Neural crest cell (in vitro differentiated cells): ENCODE measurements around the gene PMEPA1. TPM values are rescaled to one million over a fixed set of nuclear protein-coding genes. Genes with fewer than 3 reads are reported as not detected.

Experiments used
- DNase-seq: peaks from one replicate; pipeline ENCODE4 v3.0.0; 2021; ENCODE audit warnings: low read depth, mixed read lengths, low spot score
- H3K27ac Mint-ChIP-seq: one replicate; pipeline ENCODE4 v1.8.0; 2021; ENCODE audit warnings: mild to moderate bottlenecking, mixed read lengths; ENCODE audit not compliant: unreplicated experiment
- H3K27me3 Mint-ChIP-seq: 2 replicates; pipeline ENCODE4 v1.8.0; 2021; ENCODE audit warnings: low read depth, mild to moderate bottlenecking, mixed read lengths
- H3K36me3 Mint-ChIP-seq: 2 replicates; pipeline ENCODE4 v1.8.0; 2021; ENCODE audit warnings: low read depth, mild to moderate bottlenecking, mixed read lengths
- H3K4me1 Mint-ChIP-seq: 2 replicates; pipeline ENCODE4 v1.8.0; 2021; ENCODE audit warnings: mixed read lengths
- H3K4me3 Mint-ChIP-seq: one replicate; pipeline ENCODE4 v1.8.0; 2021; ENCODE audit warnings: mild to moderate bottlenecking, mixed read lengths
- H3K9me3 Mint-ChIP-seq: 2 replicates; pipeline ENCODE4 v1.8.0; 2021; ENCODE audit warnings: mixed read lengths
- total RNA-seq: library from RNA; stranded (reverse); gene quantifications from 2 replicates; pipeline ENCODE4 v1.2.1, GENCODE V29; 2021
- TF ChIP-seq, protein P1 (sequence below): fragments of 200-600 bp; sonication (generic); conservative IDR thresholded peaks from 2 replicates; pipeline ENCODE4 v1.5.0; 2021; ENCODE audit warnings: antibody characterized with exemption, mild to moderate bottlenecking

The PMEPA1 gene
- total RNA-seq, 1 donor from 2014 or later, result 3.2 TPM

DNA sequence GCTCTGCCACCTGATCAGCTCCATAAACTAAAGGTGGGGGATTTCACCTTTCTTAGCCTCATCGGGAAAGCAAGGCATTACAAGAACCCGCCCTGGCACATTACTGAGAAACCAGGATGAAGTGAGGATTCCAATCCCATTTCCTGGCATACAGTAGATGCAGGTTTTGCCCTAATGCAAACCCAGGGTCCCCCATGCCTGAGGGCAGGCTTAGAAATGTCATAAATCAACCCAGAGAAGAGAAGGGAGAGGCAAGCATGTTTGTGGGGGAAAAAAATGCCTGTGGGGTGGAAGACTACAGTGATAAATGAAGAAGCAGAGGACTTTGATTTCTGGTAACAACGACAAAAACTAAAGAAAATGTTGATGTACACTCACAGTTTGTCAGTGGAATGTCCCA is 18.0 kb upstream of the PMEPA1 start:
- no peaks in the 10 kb centered on the region for H3K9me3 Mint-ChIP-seq
- TF ChIP-seq, protein P1, sequence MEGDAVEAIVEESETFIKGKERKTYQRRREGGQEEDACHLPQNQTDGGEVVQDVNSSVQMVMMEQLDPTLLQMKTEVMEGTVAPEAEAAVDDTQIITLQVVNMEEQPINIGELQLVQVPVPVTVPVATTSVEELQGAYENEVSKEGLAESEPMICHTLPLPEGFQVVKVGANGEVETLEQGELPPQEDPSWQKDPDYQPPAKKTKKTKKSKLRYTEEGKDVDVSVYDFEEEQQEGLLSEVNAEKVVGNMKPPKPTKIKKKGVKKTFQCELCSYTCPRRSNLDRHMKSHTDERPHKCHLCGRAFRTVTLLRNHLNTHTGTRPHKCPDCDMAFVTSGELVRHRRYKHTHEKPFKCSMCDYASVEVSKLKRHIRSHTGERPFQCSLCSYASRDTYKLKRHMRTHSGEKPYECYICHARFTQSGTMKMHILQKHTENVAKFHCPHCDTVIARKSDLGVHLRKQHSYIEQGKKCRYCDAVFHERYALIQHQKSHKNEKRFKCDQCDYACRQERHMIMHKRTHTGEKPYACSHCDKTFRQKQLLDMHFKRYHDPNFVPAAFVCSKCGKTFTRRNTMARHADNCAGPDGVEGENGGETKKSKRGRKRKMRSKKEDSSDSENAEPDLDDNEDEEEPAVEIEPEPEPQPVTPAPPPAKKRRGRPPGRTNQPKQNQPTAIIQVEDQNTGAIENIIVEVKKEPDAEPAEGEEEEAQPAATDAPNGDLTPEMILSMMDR, result no peak
- H3K4me3 Mint-ChIP-seq, result no peak overlapping the region

DNA sequence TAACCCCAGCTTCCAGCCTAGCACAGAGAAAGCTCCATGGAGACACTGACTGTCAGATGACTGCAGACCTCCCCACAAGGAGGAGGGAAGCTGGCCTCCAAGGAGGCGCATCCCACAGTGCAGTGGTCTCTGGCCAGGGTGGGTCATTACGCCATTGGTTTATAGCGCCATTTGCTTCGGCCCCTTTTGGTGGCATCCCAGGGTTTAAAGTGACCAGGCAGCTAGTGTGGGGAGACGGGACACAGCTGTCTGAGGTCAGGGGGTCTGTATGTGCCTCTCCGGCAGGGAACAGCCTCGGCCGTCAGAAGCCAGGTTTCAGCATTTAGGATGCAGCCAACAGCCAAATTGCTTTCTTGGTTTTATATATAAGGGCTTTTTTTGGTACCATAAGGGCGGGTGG is 15.8 kb upstream of the PMEPA1 start:
- H3K9me3 Mint-ChIP-seq, result no peaks in the 10 kb centered on the region
- no peaks in the 10 kb centered on the region for H3K36me3 Mint-ChIP-seq
- no peak for DNase-seq
- no peak overlapping the region for H3K4me3 Mint-ChIP-seq
- peaks cover 10% of the 10 kb centered on the region for H3K4me1 Mint-ChIP-seq
- TF ChIP-seq, protein P1, result no peak
- H3K27ac Mint-ChIP-seq, result peak overlapping the region; percentile 66
- peaks cover 75% of the 10 kb centered on the region for H3K27me3 Mint-ChIP-seq

More for the DNA sequence above, 18.0 kb upstream of the PMEPA1 start:
- Mint-ChIP-seq H3K27ac (no peak overlapping the region), H3K36me3 (no peaks in the 10 kb centered on the region), H3K27me3 (peaks cover 64% of the 10 kb centered on the region), H3K4me1 (peaks cover 10% of the 10 kb centered on the region)
- no peak for DNase-seq

DNA sequence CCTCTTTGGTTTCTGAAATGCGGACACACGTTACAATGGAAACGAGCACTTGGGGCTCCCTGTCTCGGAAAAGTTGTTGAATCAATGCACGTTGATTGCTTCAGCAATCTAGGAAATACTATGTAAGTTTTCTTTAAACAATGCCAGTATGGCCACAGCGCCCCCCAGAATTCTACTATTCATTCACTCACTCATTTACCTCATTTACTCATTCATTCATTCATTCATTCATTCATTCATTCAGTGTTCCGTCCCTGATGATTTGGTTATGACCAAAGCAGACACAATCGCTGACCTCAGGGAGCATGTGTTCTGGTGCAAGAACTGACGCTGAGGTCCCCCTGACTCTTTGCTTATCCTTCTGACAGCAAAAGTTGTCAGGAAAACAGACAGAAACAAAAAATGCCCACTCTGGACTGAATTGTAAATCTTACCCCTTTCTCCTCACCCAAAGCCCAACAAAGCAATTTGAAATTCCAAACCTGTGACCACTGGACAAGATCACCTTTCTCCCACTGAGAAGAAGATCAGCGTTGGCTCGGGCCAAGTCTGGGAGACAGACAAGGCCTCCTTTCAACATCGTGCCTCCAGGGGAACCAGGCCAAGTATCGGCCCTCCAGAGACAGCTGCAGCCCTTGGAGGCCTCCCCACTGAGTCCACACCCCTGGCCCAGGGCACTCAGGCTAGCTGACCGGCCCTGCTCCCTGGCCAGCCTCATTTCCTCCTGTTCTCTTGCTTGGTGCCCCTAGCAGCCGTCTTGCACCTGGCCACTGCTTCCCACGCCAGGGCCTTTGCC is 15.0 kb upstream of the PMEPA1 start:
- TF ChIP-seq, protein P1, result no peak
- no peak for DNase-seq
- no peaks in the 10 kb centered on the region for H3K36me3 Mint-ChIP-seq
- peaks cover 79% of the 10 kb centered on the region for H3K27me3 Mint-ChIP-seq
- H3K4me1 Mint-ChIP-seq, result peaks cover 10% of the 10 kb centered on the region
- H3K9me3 Mint-ChIP-seq, result no peaks in the 10 kb centered on the region
- H3K4me3 Mint-ChIP-seq, result no peak overlapping the region
- H3K27ac Mint-ChIP-seq, result no peak overlapping the region

DNA sequence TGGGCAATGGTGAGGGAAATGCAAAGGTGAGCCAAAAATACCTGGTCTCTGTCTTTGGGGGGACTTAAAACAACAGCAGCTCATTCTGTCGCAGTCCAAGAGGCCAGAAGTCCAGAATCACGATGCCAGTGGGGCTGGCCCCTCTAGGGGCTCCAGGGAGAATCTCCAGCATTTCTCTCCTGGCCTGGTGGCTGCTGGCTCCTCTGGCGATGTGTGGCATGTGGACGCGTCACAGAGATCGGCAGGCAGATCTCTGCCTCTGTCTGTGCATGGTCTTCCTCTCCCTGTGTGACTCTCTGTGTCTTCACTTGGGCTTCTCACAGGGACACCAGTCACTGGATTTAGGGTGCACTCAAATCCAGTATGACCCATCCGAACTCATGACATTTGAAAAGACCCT is 14.0 kb upstream of the PMEPA1 start:
- no peaks in the 10 kb centered on the region for H3K36me3 Mint-ChIP-seq
- DNase-seq, result no peak
- H3K4me3 Mint-ChIP-seq, result no peak overlapping the region
- H3K9me3 Mint-ChIP-seq, result no peaks in the 10 kb centered on the region
- H3K27ac Mint-ChIP-seq, result no peak overlapping the region
- H3K4me1 Mint-ChIP-seq, result peaks cover 10% of the 10 kb centered on the region
- TF ChIP-seq, protein P1, result no peak
- H3K27me3 Mint-ChIP-seq, result peaks cover 82% of the 10 kb centered on the region

DNA sequence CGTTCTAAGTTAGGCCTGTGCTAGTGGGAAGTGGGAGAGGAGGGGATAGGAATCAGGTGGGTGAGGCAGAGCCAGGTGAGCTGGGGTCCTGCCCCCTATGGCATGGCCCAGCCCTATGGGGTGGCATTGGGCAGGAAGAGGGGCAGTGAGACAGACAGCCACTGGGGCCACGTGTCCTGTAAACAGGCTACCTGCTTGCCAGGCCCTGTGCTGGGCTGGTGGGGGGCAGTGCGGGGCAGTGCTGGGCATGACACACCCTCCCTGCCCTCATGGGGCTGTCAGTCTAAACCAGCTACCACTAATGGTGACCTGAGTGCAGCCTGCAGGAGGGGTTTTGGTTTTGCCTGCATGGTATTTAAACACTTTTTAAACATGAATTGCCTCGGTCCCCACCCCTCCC is 10.1 kb upstream of the PMEPA1 start:
- no peaks in the 10 kb centered on the region for H3K36me3 Mint-ChIP-seq
- H3K4me1 Mint-ChIP-seq, result peaks cover 9% of the 10 kb centered on the region
- no peak overlapping the region for H3K4me3 Mint-ChIP-seq
- H3K9me3 Mint-ChIP-seq, result no peaks in the 10 kb centered on the region
- H3K27me3 Mint-ChIP-seq, result peaks cover 85% of the 10 kb centered on the region
- no peak overlapping the region for H3K27ac Mint-ChIP-seq
- TF ChIP-seq, protein P1, result no peak
- DNase-seq, result no peak
